Vagina (tissue), 2 donors: ENCODE data around the gene COL27A1. TPM values are rescaled to one million over a fixed set of nuclear protein-coding genes. Genes with fewer than 3 reads are reported as not detected.
A peak's percentile ranks its signal among the peaks of the same experiment; 100 is the strongest.

Experiments used
- DNase-seq, 2 donors: peaks; one replicate each; pipeline ENCODE4 v3.0.0-alpha.2; 2017; ENCODE audit errors: extremely low spot score in 2 of 2
- H3K27ac ChIP-seq: fragments of 200-600 bp; sonication (generic); one replicate; pipeline ENCODE4 v1.5.1; 2019
- H3K27me3 ChIP-seq: fragments of 200-600 bp; sonication (generic); one replicate; pipeline ENCODE4 v1.5.1; 2019
- H3K36me3 ChIP-seq, 2 donors: fragments of 200-600 bp; sonication (generic); one replicate each; pipeline ENCODE4 v1.5.1; 2017 to 2019
- H3K4me1 ChIP-seq: fragments of 200-600 bp; sonication (generic); one replicate; pipeline ENCODE4 v1.5.1; 2019
- H3K4me3 ChIP-seq, 2 donors: fragments of 200-600 bp; sonication (generic); 1 replicate in 1 of 2; 2 replicates in 1 of 2; pipeline ENCODE4 v1.5.1; 2016 to 2019
- H3K9me3 ChIP-seq: fragments of 200-600 bp; sonication (generic); one replicate; pipeline ENCODE4 v1.5.1; 2019
- POLR2A ChIP-seq, 2 donors: fragments of 450-650 bp; IDR thresholded peaks; one replicate each; pipeline ENCODE4 v1.6.1; 2017; ENCODE audit warnings: antibody characterized with exemption in 2 of 2, mild to moderate bottlenecking in 2 of 2, moderate library complexity in 2 of 2
- POLR2AphosphoS5 ChIP-seq, 2 donors: sonication (generic); formaldehyde crosslinking; IDR thresholded peaks; one replicate each; pipeline ENCODE4 v1.9.0; 2017; ENCODE audit warnings: antibody characterized with exemption in 2 of 2, mild to moderate bottlenecking in 2 of 2, low read depth in 1 of 2; ENCODE audit not compliant: insufficient read depth in 1 of 2
- intact Hi-C: fragments of 100-400 bp; cut with DNase I; formaldehyde crosslinking; loops from one replicate; pipeline ENCODE4 v1.15.1; 2023
- total RNA-seq: library from RNA; depleted of rRNA; stranded (reverse); fragments of >200 nt; gene quantifications from one replicate; pipeline ENCODE4 v1.2.3, GENCODE V29; 2016
- TF ChIP-seq, protein P1 (sequence below), 3 experiments: fragments of 450-650 bp in 2 of 3; fragments of 200-600 bp in 1 of 3; sonication (generic) in 1 of 3; IDR thresholded peaks; one replicate each; pipeline ENCODE4 v1.5.1; 2017 to 2019; ENCODE audit warnings: antibody characterized with exemption in 3 of 3, mild to moderate bottlenecking in 2 of 3, moderate library complexity in 2 of 3

COL27A1 gene
- total RNA-seq, 1 donor from 2014 or later = 17.2 TPM

DNA sequence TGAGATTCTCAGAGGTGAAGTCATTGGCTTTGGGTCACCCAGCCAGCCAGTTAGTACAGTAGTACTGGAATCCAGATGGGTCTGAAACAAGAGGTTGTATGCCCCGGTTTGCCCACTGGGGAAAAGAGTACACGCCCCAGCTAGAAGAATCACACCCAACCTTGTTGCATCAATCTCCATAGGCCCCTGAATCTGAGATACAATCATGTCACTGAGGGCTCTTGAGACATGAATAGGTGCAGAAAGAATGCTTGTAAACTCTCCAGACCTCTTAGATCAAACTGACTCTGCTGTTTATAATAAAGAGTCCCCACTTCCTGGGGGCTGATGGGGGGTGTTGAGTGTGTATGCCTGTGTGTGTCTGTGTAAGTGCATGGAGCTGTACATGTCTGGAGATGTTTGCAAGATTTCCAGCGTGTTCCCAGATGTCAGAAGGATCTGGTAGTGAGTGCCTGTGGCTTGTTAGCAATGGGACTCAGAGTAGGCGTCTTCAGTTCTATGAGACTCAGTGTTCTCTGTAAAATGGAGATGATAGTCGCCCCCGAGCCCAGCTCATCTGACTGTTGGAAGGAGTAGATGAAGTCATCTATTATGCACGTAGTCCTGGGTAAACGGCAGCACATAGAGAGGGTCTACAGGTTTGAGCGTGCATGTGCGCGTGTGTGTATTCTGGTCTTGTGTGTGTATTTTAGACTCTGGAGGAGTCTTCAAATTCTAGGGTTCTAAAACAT is 48.2 kb downstream of the COL27A1 start:
- peaks cover 46% of the 10 kb centered on the region for H3K4me1 ChIP-seq
- H3K4me3 ChIP-seq = no peak overlapping the region
- intact Hi-C loops = no loop called here
- DNase-seq = no peak
- TF ChIP-seq, protein P1, sequence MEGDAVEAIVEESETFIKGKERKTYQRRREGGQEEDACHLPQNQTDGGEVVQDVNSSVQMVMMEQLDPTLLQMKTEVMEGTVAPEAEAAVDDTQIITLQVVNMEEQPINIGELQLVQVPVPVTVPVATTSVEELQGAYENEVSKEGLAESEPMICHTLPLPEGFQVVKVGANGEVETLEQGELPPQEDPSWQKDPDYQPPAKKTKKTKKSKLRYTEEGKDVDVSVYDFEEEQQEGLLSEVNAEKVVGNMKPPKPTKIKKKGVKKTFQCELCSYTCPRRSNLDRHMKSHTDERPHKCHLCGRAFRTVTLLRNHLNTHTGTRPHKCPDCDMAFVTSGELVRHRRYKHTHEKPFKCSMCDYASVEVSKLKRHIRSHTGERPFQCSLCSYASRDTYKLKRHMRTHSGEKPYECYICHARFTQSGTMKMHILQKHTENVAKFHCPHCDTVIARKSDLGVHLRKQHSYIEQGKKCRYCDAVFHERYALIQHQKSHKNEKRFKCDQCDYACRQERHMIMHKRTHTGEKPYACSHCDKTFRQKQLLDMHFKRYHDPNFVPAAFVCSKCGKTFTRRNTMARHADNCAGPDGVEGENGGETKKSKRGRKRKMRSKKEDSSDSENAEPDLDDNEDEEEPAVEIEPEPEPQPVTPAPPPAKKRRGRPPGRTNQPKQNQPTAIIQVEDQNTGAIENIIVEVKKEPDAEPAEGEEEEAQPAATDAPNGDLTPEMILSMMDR (IDR thresholded peaks at IDR 0.05) = no peak
- no peak for TF ChIP-seq POLR2AphosphoS5 (IDR thresholded peaks at IDR 0.05; ENCODE audit: insufficient read depth in 1 of 2, low read depth in 1 of 2)
- no peak for TF ChIP-seq POLR2A (IDR thresholded peaks at IDR 0.05)
- H3K9me3 ChIP-seq = no peaks in the 10 kb centered on the region
- H3K27me3 ChIP-seq = no peaks in the 10 kb centered on the region
- no peaks in the 10 kb centered on the region for H3K36me3 ChIP-seq
- H3K27ac ChIP-seq = no peak overlapping the region

DNA sequence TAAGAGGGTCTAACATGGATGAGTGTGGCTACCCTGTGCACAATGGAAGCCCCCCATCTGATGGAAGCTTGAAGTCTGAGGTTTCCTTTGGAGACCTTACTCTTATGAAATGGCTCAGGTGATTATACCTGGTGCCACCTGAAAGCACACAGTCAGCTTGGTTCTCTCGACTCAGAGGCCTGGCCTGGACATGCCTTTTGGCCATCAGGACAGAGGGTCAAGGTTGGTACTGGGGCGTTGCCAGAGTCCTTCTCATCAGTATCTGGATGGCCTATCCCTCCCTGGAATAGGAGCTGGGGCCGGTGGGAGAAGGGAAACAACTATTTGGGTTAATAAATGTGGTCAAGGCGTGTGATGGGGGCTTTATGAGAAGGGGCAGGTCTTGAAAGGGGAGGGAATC is 48.9 kb downstream of the COL27A1 start:
- H3K27ac ChIP-seq = peak overlapping the region; percentile 85
- intact Hi-C loops = no loop called here
- no peaks in the 10 kb centered on the region for H3K9me3 ChIP-seq
- peaks cover 46% of the 10 kb centered on the region for H3K4me1 ChIP-seq
- TF ChIP-seq POLR2A (IDR thresholded peaks at IDR 0.05) (no peak), POLR2AphosphoS5 (IDR thresholded peaks at IDR 0.05; ENCODE audit: insufficient read depth in 1 of 2, low read depth in 1 of 2) (no peak)
- TF ChIP-seq, protein P1 (IDR thresholded peaks at IDR 0.05) = no peak
- H3K4me3 ChIP-seq = no peak overlapping the region
- H3K36me3 ChIP-seq = no peaks in the 10 kb centered on the region
- H3K27me3 ChIP-seq = no peaks in the 10 kb centered on the region
- DNase-seq = no peak

DNA sequence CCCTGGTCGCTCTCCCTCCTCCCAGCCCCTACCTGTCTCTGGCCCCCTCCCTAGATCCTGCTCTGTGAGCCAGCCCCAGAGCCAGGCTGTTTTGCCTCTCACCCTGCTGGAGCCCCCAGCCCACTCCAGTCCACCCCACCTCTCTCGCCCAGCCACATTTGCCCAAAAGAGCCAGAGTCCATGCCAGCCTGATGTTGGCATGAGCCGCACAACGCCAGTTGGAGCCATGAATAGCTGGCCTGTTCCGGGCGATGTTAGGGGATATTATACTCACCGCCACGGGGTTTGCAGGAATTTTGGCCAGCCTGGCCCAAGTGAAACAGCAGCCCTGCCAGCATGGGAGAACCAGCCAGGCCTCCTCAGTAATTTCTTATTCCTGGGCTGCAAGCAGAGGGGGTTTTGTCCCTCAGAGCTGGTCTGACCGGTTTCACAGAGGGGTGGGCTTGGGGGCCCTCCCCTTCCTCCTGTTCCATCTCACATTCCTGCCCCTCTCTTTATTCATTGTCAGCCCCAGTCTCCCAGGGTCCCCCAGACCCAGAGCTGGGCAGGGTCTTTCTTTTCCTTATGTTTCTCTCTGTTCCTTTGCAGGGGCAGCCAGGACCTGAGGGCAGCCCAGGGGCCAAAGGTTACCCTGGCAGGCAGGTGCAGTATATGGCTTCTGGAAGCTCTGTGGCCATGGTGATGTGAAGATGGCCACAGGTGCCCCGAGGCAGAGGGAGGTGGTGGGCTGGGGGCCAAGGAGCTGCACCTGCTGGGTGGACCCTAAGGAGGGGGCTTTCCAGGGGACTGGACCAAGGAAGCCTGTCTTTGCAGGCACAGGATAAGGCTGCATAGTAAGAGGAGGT is 50.1 kb downstream of the COL27A1 start:
- no peaks in the 10 kb centered on the region for H3K27me3 ChIP-seq
- H3K4me3 ChIP-seq = no peak overlapping the region
- TF ChIP-seq, protein P1 (IDR thresholded peaks at IDR 0.05) = no peak
- no peak for TF ChIP-seq POLR2AphosphoS5 (IDR thresholded peaks at IDR 0.05; ENCODE audit: insufficient read depth in 1 of 2, low read depth in 1 of 2)
- TF ChIP-seq POLR2A (IDR thresholded peaks at IDR 0.05) = no peak
- intact Hi-C loops = no loop called here
- H3K9me3 ChIP-seq = no peaks in the 10 kb centered on the region
- no peak for DNase-seq
- peak overlapping the region; percentile 85 for H3K27ac ChIP-seq
- peaks cover 46% of the 10 kb centered on the region for H3K4me1 ChIP-seq
- H3K36me3 ChIP-seq = no peaks in the 10 kb centered on the region

DNA sequence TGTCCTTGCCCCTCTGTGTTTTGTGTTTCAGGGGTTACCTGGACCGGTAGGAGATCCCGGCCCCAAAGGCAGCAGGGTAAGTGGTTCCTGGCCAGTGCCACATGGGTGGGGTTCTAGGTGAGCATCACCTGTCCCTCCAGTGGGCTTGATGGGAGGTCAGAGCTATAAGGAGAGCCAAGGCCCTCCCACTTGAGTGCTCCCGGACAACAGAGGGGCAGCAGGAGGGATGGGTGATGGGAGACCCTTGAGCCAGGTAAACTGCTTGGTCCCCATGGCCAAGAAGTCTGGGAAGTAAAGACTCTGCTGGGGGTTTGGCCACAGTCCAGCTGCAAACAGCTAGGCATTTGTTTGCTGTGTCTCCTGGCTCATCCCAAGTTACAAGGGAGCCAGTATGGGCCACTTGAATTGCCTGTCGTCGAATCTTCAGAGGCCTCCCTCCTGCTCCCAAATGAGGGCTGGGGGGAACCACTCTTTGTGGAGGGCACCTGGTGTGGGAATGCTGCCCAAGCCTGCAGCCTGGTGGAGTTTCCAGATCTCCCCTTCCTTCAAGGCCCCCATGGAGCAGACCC is 51.0 kb downstream of the COL27A1 start:
- intact Hi-C loops = no loop called here

More for the DNA sequence above, 51.0 kb downstream of the COL27A1 start:
- no peaks in the 10 kb centered on the region for H3K9me3 ChIP-seq
- TF ChIP-seq POLR2AphosphoS5 (IDR thresholded peaks at IDR 0.05; ENCODE audit: insufficient read depth in 1 of 2, low read depth in 1 of 2) (no peak), POLR2A (IDR thresholded peaks at IDR 0.05) (no peak)
- TF ChIP-seq, protein P1 (IDR thresholded peaks at IDR 0.05) = no peak
- no peak overlapping the region for H3K4me3 ChIP-seq
- H3K36me3 ChIP-seq = no peaks in the 10 kb centered on the region
- H3K4me1 ChIP-seq = peaks cover 46% of the 10 kb centered on the region
- DNase-seq = no peak
- no peaks in the 10 kb centered on the region for H3K27me3 ChIP-seq
- peak overlapping the region; percentile 85 for H3K27ac ChIP-seq
